Endothelial cell (in vitro differentiated cells): ENCODE results near the gene DIP2C. TPM values are rescaled to one million over a fixed set of nuclear protein-coding genes. Genes with fewer than 3 reads are reported as not detected.
"Not testable (repeated sequence)": the region's sequence is repeated elsewhere in the genome, so short reads cannot be mapped to it uniquely, and the experiment has no call there.

Experiments
- DNase-seq: peaks from one replicate; pipeline ENCODE4 v3.0.0; 2021; ENCODE audit warnings: low spot score
- H3K27ac Mint-ChIP-seq: one replicate; pipeline ENCODE4 v1.8.0; 2021; ENCODE audit warnings: mixed read lengths, inconsistent platforms; ENCODE audit not compliant: unreplicated experiment
- H3K27me3 Mint-ChIP-seq: one replicate; pipeline ENCODE4 v1.8.0; 2021; ENCODE audit warnings: mild to moderate bottlenecking, moderate library complexity, mixed read lengths, inconsistent platforms; ENCODE audit not compliant: unreplicated experiment
- H3K36me3 Mint-ChIP-seq: one replicate; pipeline ENCODE4 v1.8.0; 2021; ENCODE audit warnings: mild to moderate bottlenecking, low read depth, mixed read lengths, inconsistent platforms; ENCODE audit not compliant: unreplicated experiment
- H3K4me1 Mint-ChIP-seq: one replicate; pipeline ENCODE4 v1.8.0; 2021; ENCODE audit warnings: mild to moderate bottlenecking, mixed read lengths, inconsistent platforms; ENCODE audit not compliant: unreplicated experiment
- H3K4me3 Mint-ChIP-seq: one replicate; pipeline ENCODE4 v1.8.0; 2021; ENCODE audit warnings: mild to moderate bottlenecking, mixed read lengths, inconsistent platforms; ENCODE audit not compliant: unreplicated experiment
- H3K9me3 Mint-ChIP-seq: one replicate; pipeline ENCODE4 v1.8.0; 2021; ENCODE audit warnings: mixed read lengths, inconsistent platforms; ENCODE audit not compliant: unreplicated experiment
- total RNA-seq: library from RNA; stranded (reverse); fragmentation: NEBNext Ultra II Directional; extraction: Animal tissue kit (Norgen Biotek cat#: 25700); gene quantifications from one replicate; pipeline ENCODE4 v1.2.1, GENCODE V29; 2021; ENCODE audit not compliant: unreplicated experiment
- TF ChIP-seq, protein P1 (sequence below): fragments of 200-600 bp; sonication (generic); IDR thresholded peaks from one replicate; pipeline ENCODE4 v1.5.0; 2021; ENCODE audit warnings: antibody characterized with exemption; ENCODE audit not compliant: unreplicated experiment

DIP2C gene
- total RNA-seq, 1 donor from 2014 or later = 13.1 TPM

DNA sequence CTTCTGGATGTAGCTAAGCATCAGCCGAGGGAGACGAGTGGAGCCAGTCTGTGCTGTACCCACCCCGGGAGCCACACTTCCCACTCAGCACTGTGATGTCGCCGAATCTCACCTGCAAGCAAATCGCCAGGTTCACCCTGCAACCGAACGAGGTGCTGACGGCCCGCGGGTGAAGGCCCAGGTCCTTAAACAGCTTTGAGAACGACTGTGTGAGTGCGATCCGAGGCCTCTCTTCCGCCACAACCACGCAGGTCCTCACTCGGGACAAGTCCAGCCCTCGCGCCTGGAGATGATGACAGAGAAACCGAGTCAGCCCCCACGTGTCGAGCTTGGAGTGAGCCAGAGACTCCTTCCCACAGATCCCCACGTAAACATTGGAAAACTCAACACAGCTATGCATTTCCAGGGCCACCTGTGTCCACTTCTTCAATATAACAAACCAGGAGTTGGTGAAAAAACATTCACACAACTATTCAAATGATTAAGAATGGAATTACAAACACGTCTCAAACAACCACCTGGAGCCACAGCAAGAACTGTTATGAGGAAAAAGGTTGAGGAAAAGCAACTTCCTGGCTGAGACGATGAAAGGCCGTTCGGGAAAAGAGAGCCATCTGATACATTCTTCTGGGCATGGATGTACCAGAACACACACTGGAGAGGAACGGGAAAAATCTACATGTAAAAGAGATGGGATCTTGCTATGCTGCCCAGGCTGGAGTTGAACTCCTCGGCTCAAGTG, 362.4 kb downstream of the DIP2C start:
- Mint-ChIP-seq H3K27ac (no peak overlapping the region), H3K27me3 (no peaks in the 10 kb centered on the region), H3K4me3 (no peak overlapping the region), H3K9me3 (no peaks in the 10 kb centered on the region), H3K4me1 (peaks cover 5% of the 10 kb centered on the region), H3K36me3 (no peaks in the 10 kb centered on the region)
- no peak for DNase-seq
- TF ChIP-seq, protein P1, sequence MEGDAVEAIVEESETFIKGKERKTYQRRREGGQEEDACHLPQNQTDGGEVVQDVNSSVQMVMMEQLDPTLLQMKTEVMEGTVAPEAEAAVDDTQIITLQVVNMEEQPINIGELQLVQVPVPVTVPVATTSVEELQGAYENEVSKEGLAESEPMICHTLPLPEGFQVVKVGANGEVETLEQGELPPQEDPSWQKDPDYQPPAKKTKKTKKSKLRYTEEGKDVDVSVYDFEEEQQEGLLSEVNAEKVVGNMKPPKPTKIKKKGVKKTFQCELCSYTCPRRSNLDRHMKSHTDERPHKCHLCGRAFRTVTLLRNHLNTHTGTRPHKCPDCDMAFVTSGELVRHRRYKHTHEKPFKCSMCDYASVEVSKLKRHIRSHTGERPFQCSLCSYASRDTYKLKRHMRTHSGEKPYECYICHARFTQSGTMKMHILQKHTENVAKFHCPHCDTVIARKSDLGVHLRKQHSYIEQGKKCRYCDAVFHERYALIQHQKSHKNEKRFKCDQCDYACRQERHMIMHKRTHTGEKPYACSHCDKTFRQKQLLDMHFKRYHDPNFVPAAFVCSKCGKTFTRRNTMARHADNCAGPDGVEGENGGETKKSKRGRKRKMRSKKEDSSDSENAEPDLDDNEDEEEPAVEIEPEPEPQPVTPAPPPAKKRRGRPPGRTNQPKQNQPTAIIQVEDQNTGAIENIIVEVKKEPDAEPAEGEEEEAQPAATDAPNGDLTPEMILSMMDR = no peak

DNA sequence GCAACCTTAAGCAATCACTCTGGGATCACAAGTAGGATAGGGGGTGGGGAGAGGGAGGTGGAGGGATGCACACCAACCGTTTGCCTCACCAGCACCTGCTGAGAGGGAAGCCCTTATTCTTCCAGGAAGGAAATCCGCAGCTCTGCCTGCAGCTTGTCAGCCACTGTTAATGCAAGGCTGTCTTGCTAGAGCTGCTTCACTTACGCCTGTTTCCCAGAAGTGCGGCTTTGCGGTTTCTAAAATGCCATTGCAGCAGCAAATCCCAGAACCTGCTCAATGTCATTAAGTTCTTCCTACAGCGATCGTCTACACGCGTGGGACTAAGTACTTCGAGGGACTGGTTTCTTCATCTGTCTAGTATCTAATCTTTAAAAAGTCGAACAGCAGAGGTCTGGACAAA, 363.1 kb downstream of the DIP2C start:
- H3K4me1 Mint-ChIP-seq = peaks cover 5% of the 10 kb centered on the region
- no peaks in the 10 kb centered on the region for H3K36me3 Mint-ChIP-seq
- no peak overlapping the region for H3K27ac Mint-ChIP-seq
- TF ChIP-seq, protein P1 = no peak
- H3K9me3 Mint-ChIP-seq = no peaks in the 10 kb centered on the region
- no peak overlapping the region for H3K4me3 Mint-ChIP-seq
- H3K27me3 Mint-ChIP-seq = no peaks in the 10 kb centered on the region
- no peak for DNase-seq

DNA sequence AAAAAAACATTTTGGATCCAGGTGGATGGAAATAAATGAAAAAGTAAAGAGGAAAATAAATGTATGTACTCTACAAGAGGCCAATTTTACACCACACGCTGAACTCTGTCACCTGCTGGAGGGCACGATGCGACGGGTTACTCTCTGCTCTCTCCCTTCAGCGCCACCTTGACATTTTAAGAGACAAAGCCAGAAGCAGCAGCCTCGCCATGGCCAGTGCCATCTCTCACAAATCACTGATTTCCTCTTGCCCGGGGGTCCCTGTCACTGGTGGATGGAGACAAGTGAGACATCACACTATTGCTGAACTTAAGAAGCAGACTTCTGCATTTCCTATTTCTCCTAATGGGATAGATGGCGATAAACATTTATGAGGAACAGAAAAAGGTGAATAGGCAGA, 364.2 kb downstream of the DIP2C start:
- Mint-ChIP-seq H3K4me3 (no peak overlapping the region), H3K36me3 (peaks cover 6% of the 10 kb centered on the region), H3K9me3 (no peaks in the 10 kb centered on the region), H3K27me3 (no peaks in the 10 kb centered on the region), H3K4me1 (peaks cover 5% of the 10 kb centered on the region), H3K27ac (no peak overlapping the region)
- TF ChIP-seq, protein P1 = no peak
- no peak for DNase-seq

DNA sequence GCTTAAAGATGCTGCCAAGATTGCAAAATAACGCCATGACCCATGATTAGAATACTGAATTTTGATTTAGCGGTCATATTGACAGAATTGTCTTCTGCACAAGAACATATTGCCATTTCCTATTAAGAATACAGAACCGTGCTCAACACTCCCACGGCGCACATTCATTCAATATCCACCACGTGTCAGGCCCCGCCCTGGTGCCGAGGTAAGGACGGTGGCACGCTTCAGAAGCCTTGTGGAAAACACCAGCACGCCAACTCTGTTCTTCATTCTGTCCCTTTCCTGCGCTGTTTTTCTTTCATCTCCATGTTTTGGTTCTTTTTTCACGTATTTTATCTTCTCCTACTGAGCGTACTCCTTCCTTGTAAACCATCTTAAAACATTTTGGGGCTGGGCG, 364.9 kb downstream of the DIP2C start:
- DNase-seq = no peak
- Mint-ChIP-seq H3K4me3 (no peak overlapping the region), H3K4me1 (peaks cover 5% of the 10 kb centered on the region), H3K27me3 (no peaks in the 10 kb centered on the region), H3K9me3 (no peaks in the 10 kb centered on the region), H3K36me3 (peaks cover 6% of the 10 kb centered on the region), H3K27ac (no peak overlapping the region)
- TF ChIP-seq, protein P1 = no peak

DNA sequence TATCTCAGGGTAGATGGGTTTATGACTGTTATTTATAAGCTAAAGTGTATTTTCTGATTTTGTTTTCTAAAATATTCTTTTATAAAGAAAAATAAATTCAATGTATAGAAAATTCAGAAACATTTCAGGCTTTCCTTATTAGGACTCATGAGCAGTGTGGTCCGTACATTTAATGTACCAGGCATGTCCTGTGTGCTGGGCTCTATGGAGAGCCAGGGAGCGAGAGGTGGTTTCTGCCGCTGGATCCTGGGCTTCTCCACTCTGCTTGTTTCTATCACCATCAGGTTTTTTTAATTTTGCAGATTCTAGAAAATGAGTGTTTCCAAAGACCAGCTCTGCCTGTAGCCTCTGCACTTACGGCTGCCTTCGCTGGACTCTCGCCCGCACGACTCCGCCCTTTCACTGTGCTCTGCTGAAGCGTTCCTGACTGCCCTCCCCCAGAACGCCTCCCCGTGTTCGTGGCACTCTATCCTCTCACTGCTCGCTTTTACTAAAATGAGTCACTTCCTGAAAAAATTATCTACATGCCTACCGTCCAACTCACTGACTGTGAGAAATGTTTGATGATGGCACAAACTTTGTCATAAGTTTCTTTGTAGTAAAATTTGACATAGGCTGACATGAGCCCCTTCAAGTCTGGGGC, 365.7 kb downstream of the DIP2C start:
- Mint-ChIP-seq H3K27ac (peak overlapping the region; percentile 53), H3K9me3 (no peaks in the 10 kb centered on the region)
- no peak for DNase-seq

DNA sequence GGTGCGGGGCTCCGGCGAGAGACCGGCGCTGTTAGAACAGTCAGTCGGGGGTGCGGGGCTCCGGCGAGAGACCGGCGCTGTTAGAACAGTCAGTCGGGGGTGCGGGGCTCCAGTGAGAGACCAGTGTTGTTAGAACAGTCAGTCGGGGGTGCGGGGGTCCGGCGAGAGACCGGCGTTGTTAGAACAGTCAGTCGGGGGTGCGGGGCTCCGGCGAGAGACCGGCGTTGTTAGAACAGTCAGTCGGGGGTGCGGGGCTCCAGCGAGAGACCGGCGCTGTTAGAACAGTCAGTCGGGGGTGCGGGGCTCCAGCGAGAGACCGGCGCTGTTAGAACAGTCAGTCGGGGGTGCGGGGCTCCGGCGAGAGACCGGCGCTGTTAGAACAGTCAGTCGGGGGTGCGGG, 366.4 kb downstream of the DIP2C start:
- H3K36me3 Mint-ChIP-seq = not testable (repeated sequence)

More for the DNA sequence above, 365.7 kb downstream of the DIP2C start:
- TF ChIP-seq, protein P1 = no peak
- Mint-ChIP-seq H3K27me3 (no peaks in the 10 kb centered on the region), H3K4me1 (peaks cover 5% of the 10 kb centered on the region), H3K36me3 (peaks cover 6% of the 10 kb centered on the region), H3K4me3 (no peak overlapping the region)

More for the DNA sequence above, 366.4 kb downstream of the DIP2C start:
- not testable (repeated sequence) for H3K9me3 Mint-ChIP-seq, H3K27ac Mint-ChIP-seq, H3K4me3 Mint-ChIP-seq, H3K27me3 Mint-ChIP-seq, DNase-seq, H3K4me1 Mint-ChIP-seq
